ENCODE measurements around the gene KIF26B. TPM values are rescaled to one million over a fixed set of nuclear protein-coding genes. Genes with fewer than 3 reads are reported as not detected.
A peak's percentile ranks its signal among the peaks of the same experiment; 100 is the strongest.

Gene KIF26B
- total and polyA plus RNA-seq, 8 donors = 0.15 to 3.2 (median 0.89) TPM; not detected in 1

DNA sequence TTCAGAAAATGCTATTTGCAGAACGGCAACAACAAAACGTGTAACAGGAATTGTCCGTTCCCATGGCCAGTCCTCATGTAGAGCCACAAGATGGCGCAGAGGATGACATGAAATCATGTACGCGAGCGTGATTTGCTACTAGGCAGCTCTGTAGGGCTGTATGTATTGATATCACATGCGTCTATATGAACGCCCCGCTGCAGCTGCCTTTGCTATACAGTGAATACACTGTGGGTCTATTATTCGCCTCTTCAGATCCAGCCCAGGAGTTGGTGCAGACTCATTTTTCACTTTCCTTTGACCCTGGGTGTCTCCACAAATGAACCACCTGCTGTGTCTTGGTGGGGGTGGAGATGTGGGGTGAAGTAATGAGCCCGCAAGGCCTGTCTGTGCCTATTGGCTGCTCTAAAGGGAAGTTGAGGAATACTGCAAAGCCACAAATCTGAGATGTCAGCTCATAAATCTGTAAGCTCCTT is 361.5 kb downstream of the KIF26B start:
- 73 to 93% (median 86%) methylated on average over 12 of the region's 12 CpGs for WGBS, 5 donors
- peak in 1 of 2 donors; percentile 34 for DNase-seq

DNA sequence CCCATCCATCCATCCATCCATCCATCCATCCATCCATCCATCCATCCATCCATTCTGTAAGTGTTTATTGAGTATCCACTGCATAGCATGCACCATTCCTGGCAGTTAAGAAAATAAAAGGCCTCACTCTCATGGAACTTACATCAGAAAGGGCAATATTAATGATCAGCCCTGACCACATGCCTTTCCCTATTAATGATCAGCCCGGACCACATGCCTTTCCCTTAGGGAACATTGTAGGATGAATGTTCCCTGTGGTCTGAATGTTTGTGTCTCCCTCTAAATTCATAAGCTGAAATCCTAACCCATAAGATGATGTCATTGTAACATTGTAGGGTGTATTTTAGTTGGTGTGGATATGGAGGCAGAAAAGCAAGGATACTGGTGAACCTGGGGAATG is 365.8 kb downstream of the KIF26B start:
- Histone ChIP-seq H3K36me3 (no peaks in the 10 kb centered on the region), H3K4me1 (peaks cover 0 to 7% (median 0%) of the 10 kb centered on the region in 4 donors), H3K27ac (no peak overlapping the region), H3K9me3 (no peaks in the 10 kb centered on the region), H3K4me3 (no peak overlapping the region), H3K27me3 (peaks cover 0 to 5% (median 0%) of the 10 kb centered on the region in 3 donors)
- no peak for DNase-seq
- 90 to 100% (median 94%) methylated on average over 1 of the region's 1 CpG for WGBS, 5 donors
- intact Hi-C loops (cut with DNase I; ENCODE audit: low total_unique reads) = no loop called here
- TF ChIP-seq, protein P1, sequence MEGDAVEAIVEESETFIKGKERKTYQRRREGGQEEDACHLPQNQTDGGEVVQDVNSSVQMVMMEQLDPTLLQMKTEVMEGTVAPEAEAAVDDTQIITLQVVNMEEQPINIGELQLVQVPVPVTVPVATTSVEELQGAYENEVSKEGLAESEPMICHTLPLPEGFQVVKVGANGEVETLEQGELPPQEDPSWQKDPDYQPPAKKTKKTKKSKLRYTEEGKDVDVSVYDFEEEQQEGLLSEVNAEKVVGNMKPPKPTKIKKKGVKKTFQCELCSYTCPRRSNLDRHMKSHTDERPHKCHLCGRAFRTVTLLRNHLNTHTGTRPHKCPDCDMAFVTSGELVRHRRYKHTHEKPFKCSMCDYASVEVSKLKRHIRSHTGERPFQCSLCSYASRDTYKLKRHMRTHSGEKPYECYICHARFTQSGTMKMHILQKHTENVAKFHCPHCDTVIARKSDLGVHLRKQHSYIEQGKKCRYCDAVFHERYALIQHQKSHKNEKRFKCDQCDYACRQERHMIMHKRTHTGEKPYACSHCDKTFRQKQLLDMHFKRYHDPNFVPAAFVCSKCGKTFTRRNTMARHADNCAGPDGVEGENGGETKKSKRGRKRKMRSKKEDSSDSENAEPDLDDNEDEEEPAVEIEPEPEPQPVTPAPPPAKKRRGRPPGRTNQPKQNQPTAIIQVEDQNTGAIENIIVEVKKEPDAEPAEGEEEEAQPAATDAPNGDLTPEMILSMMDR (IDR thresholded peaks at IDR 0.05) = no peak
- TF ChIP-seq POLR2A (IDR thresholded peaks at IDR 0.05) = no peak
- TF ChIP-seq EP300 (IDR thresholded peaks at IDR 0.05) = no peak
- no peak for TF ChIP-seq POLR2AphosphoS5 (IDR thresholded peaks at IDR 0.05)

More for the DNA sequence above, 361.5 kb downstream of the KIF26B start:
- peaks cover 0 to 16% (median 5%) of the 10 kb centered on the region in 4 donors for H3K4me1 ChIP-seq
- intact Hi-C loops (cut with DNase I; ENCODE audit: low total_unique reads) = no loop called here
- H3K36me3 ChIP-seq = no peaks in the 10 kb centered on the region
- H3K27me3 ChIP-seq = peaks cover 0 to 5% (median 0%) of the 10 kb centered on the region in 3 donors
- TF ChIP-seq EP300 (IDR thresholded peaks at IDR 0.05) (no peak), POLR2AphosphoS5 (IDR thresholded peaks at IDR 0.05) (no peak), POLR2A (IDR thresholded peaks at IDR 0.05) (no peak)
- TF ChIP-seq, protein P1 (IDR thresholded peaks at IDR 0.05) = no peak
- no peak overlapping the region for H3K4me3 ChIP-seq
- H3K27ac ChIP-seq = no peak overlapping the region
- H3K9me3 ChIP-seq = no peaks in the 10 kb centered on the region

DNA sequence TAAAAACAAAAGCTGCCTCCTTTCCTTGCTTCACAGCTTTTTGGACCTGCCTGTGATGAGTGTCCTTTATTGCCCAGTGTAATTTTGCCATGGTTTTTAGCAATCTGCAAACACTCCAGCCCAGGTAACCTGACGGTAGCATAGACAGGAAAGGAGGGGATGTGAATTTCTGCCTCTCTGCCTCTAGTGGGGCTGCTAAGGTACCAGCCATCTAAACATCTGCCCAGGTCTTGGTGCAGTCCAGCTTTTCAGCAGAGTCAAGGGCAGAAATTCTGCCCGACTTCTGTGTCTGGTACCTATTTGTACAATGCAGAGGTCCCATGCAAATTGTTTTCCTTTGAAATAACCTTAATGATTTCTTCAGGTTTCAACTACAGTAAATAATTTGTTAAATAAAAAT is 371.4 kb downstream of the KIF26B start:
- Histone ChIP-seq H3K4me1 (no peaks in the 10 kb centered on the region), H3K4me3 (no peak overlapping the region), H3K27me3 (no peaks in the 10 kb centered on the region), H3K9me3 (no peaks in the 10 kb centered on the region), H3K36me3 (no peaks in the 10 kb centered on the region), H3K27ac (no peak overlapping the region)
- WGBS, 5 donors = 90 to 96% (median 95%) methylated on average over 2 of the region's 2 CpGs
- intact Hi-C loops (cut with DNase I; ENCODE audit: low total_unique reads) = no loop called here
- DNase-seq = no peak
- no peak for TF ChIP-seq POLR2A (IDR thresholded peaks at IDR 0.05)
- no peak for TF ChIP-seq POLR2AphosphoS5 (IDR thresholded peaks at IDR 0.05)
- no peak for TF ChIP-seq EP300 (IDR thresholded peaks at IDR 0.05)
- TF ChIP-seq, protein P1 (IDR thresholded peaks at IDR 0.05) = no peak

DNA sequence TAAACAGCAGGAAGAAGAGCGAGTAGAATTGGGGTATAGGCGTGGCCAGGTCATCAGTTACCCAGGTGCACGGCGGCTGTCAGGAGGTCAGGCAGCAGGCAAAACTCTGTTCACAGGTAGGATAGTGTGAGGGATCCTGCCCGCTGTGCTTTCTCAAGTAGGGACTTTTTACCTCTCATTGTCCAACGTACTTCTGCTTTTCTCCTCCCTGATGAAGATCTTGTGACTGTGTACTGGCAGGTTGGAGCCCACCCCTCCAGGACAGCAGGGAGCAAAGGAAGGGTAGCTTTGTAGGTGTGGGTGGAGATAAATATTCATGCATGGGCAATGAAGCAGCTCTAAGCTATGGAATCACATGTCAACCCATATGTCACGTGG is 373.5 kb downstream of the KIF26B start:
- H3K36me3 ChIP-seq = no peaks in the 10 kb centered on the region
- intact Hi-C loops (cut with DNase I; ENCODE audit: low total_unique reads) = no loop called here

More for the DNA sequence above, 373.5 kb downstream of the KIF26B start:
- Histone ChIP-seq H3K9me3 (no peaks in the 10 kb centered on the region), H3K4me3 (no peak overlapping the region), H3K27ac (no peak overlapping the region), H3K27me3 (no peaks in the 10 kb centered on the region), H3K4me1 (no peaks in the 10 kb centered on the region)
- DNase-seq = no peak
- TF ChIP-seq, protein P1 (IDR thresholded peaks at IDR 0.05) = no peak
- 86 to 94% (median 88%) methylated on average over 7 of the region's 7 CpGs for WGBS, 5 donors

All from stomach (tissue), 9 donors.